OCI-LY7 (cell line): Measurements from ENCODE around the gene TMEM39B. TPM values are rescaled to one million over a fixed set of nuclear protein-coding genes. Genes with fewer than 3 reads are reported as not detected.
"Not testable (repeated sequence)": the region's sequence is repeated elsewhere in the genome, so short reads cannot be mapped to it uniquely, and the experiment has no call there.

Experiments used
- BruUV-seq: library from RNA; stranded (reverse); fragments of 400-500 nt; replicated peaks from 2 replicates; lab custom pipeline; 2021; lab: Mats Ljungman, UMichigan
- CTCF ChIA-PET: fragments of 300-600 bp; sonication (Branson Sonifier 250); formaldehyde crosslinking; loops from one replicate; lab custom pipeline; 2022; ENCODE audit warnings: antibody characterized with exemption; ENCODE audit not compliant: unreplicated experiment; lab: Charles Lee
- POLR2A ChIA-PET: fragments of 300-600 bp; sonication (Branson Sonifier 250); formaldehyde crosslinking; loops from one replicate; lab custom pipeline; 2022; ENCODE audit warnings: antibody characterized with exemption; lab: Charles Lee
- DNase-seq: peaks from one replicate; pipeline ENCODE4 v3.0.0-alpha.2; 2015; ENCODE audit warnings: low spot score
- H2AFZ ChIP-seq: fragments of 200-600 bp; sonication (generic), shearing (Covaris generic); 2 replicates; pipeline ENCODE4 v1.6.1; 2014; ENCODE audit warnings: mild to moderate bottlenecking, antibody characterized with exemption, low read length, moderate library complexity
- H3K27ac ChIP-seq: fragments of 200-600 bp; sonication (generic); 2 replicates; pipeline ENCODE4 v1.5.1; 2014; ENCODE audit warnings: mixed run types, low read depth, mild to moderate bottlenecking, moderate library complexity, low read length, inconsistent platforms; ENCODE audit not compliant: poor library complexity, severe bottlenecking
- H3K36me3 ChIP-seq: fragments of 200-600 bp; sonication (generic); 2 replicates; pipeline ENCODE4 v1.6.1; 2014; ENCODE audit warnings: mild to moderate bottlenecking, antibody characterized with exemption, low read length, moderate library complexity, mixed read lengths; ENCODE audit not compliant: insufficient read depth
- H3K4me1 ChIP-seq: fragments of 200-600 bp; sonication (generic); 2 replicates; pipeline ENCODE4 v1.5.1; 2014; ENCODE audit warnings: mild to moderate bottlenecking, low read length; ENCODE audit not compliant: insufficient read depth, poor library complexity, severe bottlenecking
- H3K4me2 ChIP-seq: fragments of 200-600 bp; sonication (generic); 2 replicates; pipeline ENCODE4 v1.6.1; 2014; ENCODE audit warnings: mild to moderate bottlenecking, low read length
- H3K4me3 ChIP-seq: fragments of 200-600 bp; sonication (generic); 2 replicates; pipeline ENCODE4 v1.5.1; 2014; ENCODE audit warnings: mild to moderate bottlenecking, low read depth, low read length; ENCODE audit not compliant: poor library complexity, severe bottlenecking
- H3K79me2 ChIP-seq: fragments of 200-600 bp; sonication (generic); 2 replicates; pipeline ENCODE4 v1.6.1; 2016; ENCODE audit warnings: low read depth, mild to moderate bottlenecking, low read length, moderate library complexity, mixed read lengths; ENCODE audit not compliant: insufficient read depth
- H3K9me2 ChIP-seq: fragments of 200-600 bp; sonication (generic); 2 replicates; pipeline ENCODE4 v1.6.1; 2016; ENCODE audit warnings: mild to moderate bottlenecking, low read length, mixed read lengths; ENCODE audit not compliant: insufficient read depth
- H3K9me3 ChIP-seq: fragments of 200-600 bp; sonication (generic); 2 replicates; pipeline ENCODE4 v1.6.1; 2014; ENCODE audit warnings: mild to moderate bottlenecking, mixed run types, low read length, mixed read lengths
- H4K20me1 ChIP-seq: fragments of 200-600 bp; sonication (generic); 2 replicates; pipeline ENCODE4 v1.6.1; 2014; ENCODE audit warnings: mild to moderate bottlenecking, antibody characterized with exemption, low read length, moderate library complexity, mixed read lengths; ENCODE audit not compliant: insufficient read depth
- CTCF ChIP-seq: fragments of 200-600 bp; sonication (generic); conservative IDR thresholded peaks from 2 replicates; pipeline ENCODE4 v1.5.1; 2014; ENCODE audit warnings: mild to moderate bottlenecking, antibody characterized with exemption, low read length, moderate library complexity, mixed read lengths
- EZH2phosphoT487 ChIP-seq: fragments of 200-600 bp; sonication (generic); IDR thresholded peaks from 2 replicates; pipeline ENCODE4 v1.6.1; 2018; ENCODE audit warnings: low read depth, borderline replicate concordance, mild to moderate bottlenecking, mixed run types, antibody characterized with exemption, low read length, moderate library complexity, mixed read lengths
- intact Hi-C: fragments of 100-400 bp; cut with micrococcal nuclease; formaldehyde crosslinking; loops from one replicate; pipeline ENCODE4 v1.10.0; 2022; ENCODE audit not compliant: unreplicated experiment
- total RNA-seq, 2 experiments: library from RNA; depleted of rRNA in 1 of 2; stranded (reverse); fragments of >200 nt in 1 of 2; shearing (Covaris generic) in 1 of 2; gene quantifications; 2 replicates each; pipeline ENCODE4 v1.2.3, GENCODE V29; 2014 to 2022

The TMEM39B gene
- total RNA-seq, 2 experiments from 2014 or later: 11.3 to 35.9 TPM

DNA sequence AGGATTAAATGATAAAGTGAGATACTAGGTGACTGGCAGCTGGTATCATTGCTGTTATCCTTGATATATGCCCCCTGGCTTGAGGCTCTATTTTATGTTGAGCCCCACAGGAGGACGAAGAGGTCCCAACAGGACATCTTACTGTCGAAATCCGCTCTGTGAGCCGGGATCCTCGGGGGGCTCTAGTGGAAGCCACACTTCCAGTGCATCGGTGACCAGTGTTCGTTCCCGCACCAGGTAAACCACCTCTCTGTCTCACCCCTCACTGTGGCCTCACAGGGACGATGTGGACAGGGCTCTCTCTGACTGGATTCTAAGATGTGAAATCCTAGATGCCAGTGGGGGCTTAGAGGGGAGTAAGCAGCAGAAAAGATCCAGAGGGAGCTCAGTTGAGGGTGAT, 2.1 kb downstream of the TMEM39B start:
- Histone ChIP-seq H3K4me3 (no peak overlapping the region), H3K9me2 (no peaks in the 10 kb centered on the region), H4K20me1 (0 out of 2 replicates have a peak, but pooled peaks cover 4% of the 10 kb centered on the region), H3K27ac (no peak overlapping the region), H3K9me3 (no peaks in the 10 kb centered on the region), H3K4me2 (peak overlapping the region; percentile 87; the same call in 1 of the 2 replicates), H3K79me2 (peaks cover 15% of the 10 kb centered on the region), H3K4me1 (peaks cover 22% of the 10 kb centered on the region), H2AFZ (no peak overlapping the region), H3K36me3 (peaks cover 51% of the 10 kb centered on the region)
- DNase-seq: no peak
- ChIA-PET CTCF (no interaction called here), POLR2A (interaction anchor here (3.7 kb wide), 1 partner anchor 34 kb away, joined by 27 read pairs; the partner anchor contains the start of gene KPNA6)
- intact Hi-C loops: loop anchor here (5.0 kb wide), 1 partner anchor 217 kb away; the partner anchor contains the start of gene HDAC1
- TF ChIP-seq EZH2phosphoT487: no peak
- TF ChIP-seq CTCF: no peak
- BruUV-seq: no TSS peak

- CTCF ChIA-PET: no interaction called here
- POLR2A ChIA-PET: no interaction called here
- H3K79me2 ChIP-seq: peaks cover 15% of the 10 kb centered on the region
- intact Hi-C loops: no loop called here
- DNase-seq: no peak
- H2AFZ ChIP-seq: no peak overlapping the region
- TF ChIP-seq EZH2phosphoT487 (no peak), CTCF (no peak)
- no peaks in the 10 kb centered on the region for H3K9me2 ChIP-seq
- H3K4me3 ChIP-seq: no peak overlapping the region
- H3K4me2 ChIP-seq: no peak overlapping the region
- no peak overlapping the region for H3K27ac ChIP-seq
- H3K9me3 ChIP-seq: no peaks in the 10 kb centered on the region
- peaks cover 74% of the 10 kb centered on the region for H3K36me3 ChIP-seq
- H4K20me1 ChIP-seq: 0 out of 2 replicates have a peak, but pooled peaks cover 4% of the 10 kb centered on the region
- peaks cover 18% of the 10 kb centered on the region for H3K4me1 ChIP-seq
- BruUV-seq: no TSS peak
Measured at GRCh38 chr1:32077451-32077850, 4.7 kb downstream of the TMEM39B start.

GRCh38 chr1:32082022-32082421, 9.3 kb downstream of the TMEM39B start:
- intact Hi-C loops: no loop called here
- no peaks in the 10 kb centered on the region for H3K9me2 ChIP-seq
- H3K4me3 ChIP-seq: no peak overlapping the region
- H3K36me3 ChIP-seq: peaks cover 90% of the 10 kb centered on the region
- no peak overlapping the region for H2AFZ ChIP-seq
- CTCF ChIA-PET: no interaction called here
- no TSS peak for BruUV-seq
- no peak for DNase-seq
- POLR2A ChIA-PET: interaction anchor here (0.5 to 1.2 kb wide), 4 partner anchors 9 to 139 kb away, joined by 3 to 18 read pairs (median 3); partner anchors contain the start of gene TMEM39B
- H3K9me3 ChIP-seq: no peaks in the 10 kb centered on the region
- H3K4me1 ChIP-seq: peaks cover 7% of the 10 kb centered on the region
- TF ChIP-seq EZH2phosphoT487 (no peak), CTCF (no peak)
- no peak overlapping the region for H3K4me2 ChIP-seq
- no peak overlapping the region for H3K27ac ChIP-seq
- no peaks in the 10 kb centered on the region for H4K20me1 ChIP-seq
- H3K79me2 ChIP-seq: no peaks in the 10 kb centered on the region

DNA sequence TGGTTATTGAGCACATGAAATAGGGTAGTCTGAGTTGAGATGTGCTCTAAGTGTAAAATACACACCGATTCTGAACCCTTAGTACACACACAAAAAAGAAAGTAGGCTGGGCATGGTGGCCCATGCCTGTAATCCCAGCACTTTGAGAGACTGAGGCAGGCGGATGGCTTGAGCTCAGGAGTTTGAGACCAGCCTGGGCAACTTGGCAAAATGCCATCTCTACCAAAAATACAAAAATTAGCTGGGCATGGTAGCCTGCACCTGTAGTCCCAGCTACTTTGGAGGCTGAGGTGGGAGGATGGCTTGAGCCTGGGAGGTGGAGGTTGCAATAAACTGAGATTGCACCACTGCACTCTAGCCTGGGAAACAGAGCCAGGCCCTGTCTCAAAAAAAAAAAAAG, 13.6 kb downstream of the TMEM39B start:
- CTCF ChIA-PET, H3K4me2 ChIP-seq, BruUV-seq: not testable (repeated sequence)

More for the DNA sequence above, 13.6 kb downstream of the TMEM39B start:
- peaks cover 71% of the 10 kb centered on the region for H3K36me3 ChIP-seq
- H4K20me1 ChIP-seq, H3K79me2 ChIP-seq, H3K4me1 ChIP-seq, intact Hi-C loops, H3K9me2 ChIP-seq, H3K4me3 ChIP-seq, H3K27ac ChIP-seq, H3K9me3 ChIP-seq, H2AFZ ChIP-seq, DNase-seq: not testable (repeated sequence)
- POLR2A ChIA-PET: interaction anchor here (0.5 to 0.7 kb wide), 2 partner anchors 102 to 211 kb away, joined by 3 to 4 read pairs; no protein-coding TSS in a partner anchor
